K562 (cell line): Measurements from ENCODE around the gene UQCRH. TPM values are rescaled to one million over a fixed set of nuclear protein-coding genes. Genes with fewer than 3 reads are reported as not detected.
A peak's percentile ranks its signal among the peaks of the same experiment; 100 is the strongest.

ENCODE experiments used
- ARID4B ChIP-seq: sonication (generic); formaldehyde crosslinking; IDR thresholded peaks from 2 replicates; pipeline ENCODE4 v1.8.0; 2022; ENCODE audit warnings: mild to moderate bottlenecking, missing genetic modification reagents
- CEBPB ChIP-seq: fragments of 450-650 bp; IDR thresholded peaks from 2 replicates; pipeline ENCODE4 v1.6.1; 2016; ENCODE audit warnings: missing genetic modification characterization, missing compliant biosample characterization
- CTBP1 ChIP-seq: fragments of 450-650 bp; IDR thresholded peaks from 2 replicates; pipeline ENCODE4 v1.6.1; 2016; ENCODE audit warnings: borderline replicate concordance
- DNMT1 ChIP-seq: fragments of 450-650 bp; IDR thresholded peaks from 2 replicates; pipeline ENCODE4 v1.6.1; 2016; ENCODE audit warnings: antibody characterized with exemption, mild to moderate bottlenecking
- EGR1 ChIP-seq: fragments of 450-650 bp; conservative IDR thresholded peaks from 2 replicates; pipeline ENCODE4 v1.6.1; 2017; ENCODE audit warnings: mild to moderate bottlenecking
- FOXM1 ChIP-seq, 2 experiments: fragments of 450-650 bp in 1 of 2; sonication (generic) in 1 of 2; formaldehyde crosslinking in 1 of 2; IDR thresholded peaks; 2 replicates each; pipeline versions ENCODE4 v1.6.1 to v1.9.0; 2017 to 2022; ENCODE audit warnings: low read depth in 2 of 2, mild to moderate bottlenecking in 2 of 2, missing genetic modification reagents in 1 of 2, moderate library complexity in 1 of 2
- JUND ChIP-seq, 2 experiments: IDR thresholded peaks; 2 replicates in 1 of 2; 3 replicates in 1 of 2; pipeline ENCODE4 v1.6.1; 2011; ENCODE audit warnings: borderline replicate concordance in 2 of 2, low read depth in 2 of 2, low read length in 2 of 2, improper control_type of control experiment in 1 of 2, missing biosample characterization in 1 of 2, missing genetic modification characterization in 1 of 2, missing genetic modification reagents in 1 of 2
- MCM2 ChIP-seq: fragments of 450-650 bp; IDR thresholded peaks from 2 replicates; pipeline ENCODE4 v1.6.1; 2017; ENCODE audit warnings: low read depth, mild to moderate bottlenecking
- MIER1 ChIP-seq: fragments of 450-650 bp; IDR thresholded peaks from 2 replicates; pipeline ENCODE4 v1.6.1; 2016; ENCODE audit warnings: antibody characterized with exemption, mild to moderate bottlenecking, low read depth
- NCOA4 ChIP-seq: fragments of 450-650 bp; IDR thresholded peaks from 2 replicates; pipeline ENCODE4 v1.6.1; 2018; ENCODE audit warnings: mild to moderate bottlenecking; ENCODE audit not compliant: partially characterized antibody
- POLR2AphosphoS2 ChIP-seq: IDR thresholded peaks from 2 replicates; pipeline ENCODE4 v1.6.1; 2012; ENCODE audit warnings: low read length, improper control_type of control experiment
- POLR2B ChIP-seq: fragments of 450-650 bp; IDR thresholded peaks from 2 replicates; pipeline ENCODE4 v1.6.1; 2018; ENCODE audit warnings: low read depth; ENCODE audit not compliant: partially characterized antibody
- SIN3B ChIP-seq: fragments of 450-650 bp; IDR thresholded peaks from 2 replicates; pipeline ENCODE4 v1.6.1; 2017; ENCODE audit warnings: low read depth, mild to moderate bottlenecking, moderate library complexity
- SMC3 ChIP-seq: conservative IDR thresholded peaks from 2 replicates; pipeline ENCODE4 v1.6.1; 2011; ENCODE audit warnings: low read depth, low read length, improper control_type of control experiment; ENCODE audit not compliant: insufficient read depth
- SRSF1 ChIP-seq: fragments of 200-400 bp; formaldehyde crosslinking; IDR thresholded peaks from 2 replicates; pipeline ENCODE4 v1.6.1; 2017; ENCODE audit warnings: mild to moderate bottlenecking, low read depth, low read length, moderate library complexity
- TAF7 ChIP-seq: fragments of 450-650 bp; IDR thresholded peaks from 2 replicates; pipeline ENCODE4 v1.6.1; 2016; ENCODE audit warnings: missing genetic modification characterization, missing compliant biosample characterization
- TARDBP ChIP-seq: fragments of 450-650 bp; IDR thresholded peaks from 2 replicates; pipeline ENCODE4 v1.6.1; 2016
- TCF15 ChIP-seq: fragments of 250-450 bp; sonication (Bioruptor Pico); IDR thresholded peaks from 2 replicates; pipeline ENCODE4 v1.8.0; 2022; ENCODE audit warnings: moderate library complexity, mild to moderate bottlenecking, inconsistent platforms
- TEAD2 ChIP-seq: fragments of 450-650 bp; IDR thresholded peaks from 2 replicates; pipeline ENCODE4 v1.6.1; 2016; ENCODE audit warnings: missing genetic modification characterization, control low read depth, missing compliant biosample characterization
- TGIF2 ChIP-seq: sonication (generic); formaldehyde crosslinking; IDR thresholded peaks from 2 replicates; pipeline ENCODE4 v1.8.1; 2022; ENCODE audit warnings: mild to moderate bottlenecking, missing genetic modification reagents, moderate library complexity
- ZFX ChIP-seq: sonication (generic); formaldehyde crosslinking; IDR thresholded peaks from 2 replicates; pipeline ENCODE4 v1.8.0; 2022; ENCODE audit warnings: mild to moderate bottlenecking, missing genetic modification reagents, moderate library complexity
- ZNF143 ChIP-seq: sonication (generic); formaldehyde crosslinking; IDR thresholded peaks from 2 replicates; pipeline ENCODE4 v1.9.0; 2022; ENCODE audit warnings: mild to moderate bottlenecking, missing genetic modification reagents
- ZNF584 ChIP-seq: fragments of 200-800 bp; sonication (Bioruptor generic); IDR thresholded peaks from 2 replicates; pipeline ENCODE4 v1.6.1; 2016; ENCODE audit warnings: low read depth, mild to moderate bottlenecking, missing genetic modification characterization, missing compliant biosample characterization
- ZNF785 ChIP-seq: fragments of 250-450 bp; sonication (Bioruptor Pico); IDR thresholded peaks from 2 replicates; pipeline ENCODE4 v1.4.0; 2020; ENCODE audit warnings: mild to moderate bottlenecking
- polyA plus RNA-seq, 8 experiments: library from polyadenylated mRNA; depleted of rRNA in 4 of 8; stranded (reverse) in 5 of 8; unstranded in 3 of 8; fragments of >200 nt; fragmentation: Nextera tagmentation in 2 of 8; fragmentation: Illumina TruSeq in 1 of 8; extraction: Ambion mirVana in 2 of 8; extraction: Trizol in 1 of 8; gene quantifications; 2 replicates each; pipeline versions ENCODE4 v1.2.1 to v1.2.3, GENCODE V29; 2011 to 2014; ENCODE audit warnings: inconsistent platforms in 1 of 8, missing spikeins in 1 of 8
- total RNA-seq, 7 experiments: library from RNA; depleted of rRNA in 6 of 7; stranded (reverse); fragments of >200 nt in 6 of 7; fragmentation: Illumina TruSeq in 2 of 7; extraction: Trizol in 2 of 7; gene quantifications; 2 replicates each; pipeline versions ENCODE4 v1.2.1 to v1.2.3, GENCODE V29; 2011 to 2021; ENCODE audit warnings: low replicate concordance in 1 of 7

Gene UQCRH
- total and polyA plus RNA-seq, 9 of the 15 experiments (the other 6 are each of a cell fraction or from before 2014, with no cell fraction given) = 1,267 to 5,184 (median 2,410) TPM

GRCh38 chr1:46340404-46341221 lies 37.1 kb downstream of the UQCRH start, which contains the start of gene NSUN4 (continued):
- TF ChIP-seq TAF7 (tag) = peak; percentile 98
- no peak for TF ChIP-seq MCM2
- peak; percentile 76 for TF ChIP-seq ZFX (CRISPR knock-in tag)
- 0 out of 2 replicates have a peak, but pooled peaks have one; percentile 8 for TF ChIP-seq EGR1
- TF ChIP-seq DNMT1 = 0 out of 2 replicates have a peak, but pooled peaks have one; percentile 17
- TF ChIP-seq NCOA4 = no peak
- TF ChIP-seq POLR2B = peak; percentile 96
- 0 out of 2 replicates have a peak, but pooled peaks have one; percentile 57 for TF ChIP-seq POLR2AphosphoS2
- peak; percentile 91 for TF ChIP-seq ARID4B (CRISPR knock-in tag)
- TF ChIP-seq MIER1 = peak; percentile 53; the same call in 1 of the 2 replicates
- TF ChIP-seq SRSF1 = no peak
- peak; percentile 98 for TF ChIP-seq CEBPB (tag)
- peak; percentile 91 for TF ChIP-seq JUND (IDR thresholded peaks at IDR 0.05; ENCODE audit: borderline replicate concordance, low read depth, low read length)
- TF ChIP-seq JUND (tag; IDR thresholded peaks at IDR 0.05; ENCODE audit: borderline replicate concordance, low read depth, low read length) = peak; percentile 84
- TF ChIP-seq TEAD2 (tag) = no peak
- TF ChIP-seq ZNF143 (CRISPR knock-in tag) = peak; percentile 74
- peak; percentile 89 for TF ChIP-seq CTBP1
- peak; percentile 44; the same call in 1 of the 2 replicates for TF ChIP-seq ZNF584 (CRISPR knock-in tag)
- peak; percentile 24 for TF ChIP-seq SMC3
- peak; percentile 99 for TF ChIP-seq TARDBP
- no peak for TF ChIP-seq TCF15 (CRISPR knock-in tag)
- no peak; the same call in 1 of the 2 replicates for TF ChIP-seq TGIF2 (CRISPR knock-in tag)
- peak; percentile 93 for TF ChIP-seq SIN3B
- TF ChIP-seq FOXM1 (IDR thresholded peaks at IDR 0.05; ENCODE audit: low read depth) = 0 out of 2 replicates have a peak, but pooled peaks have one; percentile 27
- TF ChIP-seq FOXM1 (CRISPR knock-in tag; IDR thresholded peaks at IDR 0.05; ENCODE audit: low read depth) = peak; percentile 86
- no peak for TF ChIP-seq ZNF785 (CRISPR knock-in tag)
